GM13976 (cell line): ENCODE measurements around the gene HECTD1.
"Not testable (repeated sequence)": the region's sequence is repeated elsewhere in the genome, so short reads cannot be mapped to it uniquely, and the experiment has no call there.

ENCODE experiments used
- DNase-seq: peaks from one replicate; pipeline ENCODE4 v3.0.0; 2012; ENCODE audit warnings: low spot score
- in situ Hi-C: fragments of 300-500 bp; cut with MboI; formaldehyde crosslinking; loops from one replicate; pipeline ENCODE4 v1.12.0; 2022; ENCODE audit warnings: low sequenced_read_pairs, mixed read lengths, inconsistent platforms; ENCODE audit not compliant: unreplicated experiment
- TF ChIP-seq, protein P1 (sequence below): IDR thresholded peaks from 2 replicates; pipeline ENCODE4 v1.5.1; 2012; ENCODE audit warnings: borderline replicate concordance, mild to moderate bottlenecking; ENCODE audit not compliant: insufficient read depth; ENCODE audit errors: extremely low read depth, missing control alignments, control extremely low read depth

HECTD1 gene

DNA sequence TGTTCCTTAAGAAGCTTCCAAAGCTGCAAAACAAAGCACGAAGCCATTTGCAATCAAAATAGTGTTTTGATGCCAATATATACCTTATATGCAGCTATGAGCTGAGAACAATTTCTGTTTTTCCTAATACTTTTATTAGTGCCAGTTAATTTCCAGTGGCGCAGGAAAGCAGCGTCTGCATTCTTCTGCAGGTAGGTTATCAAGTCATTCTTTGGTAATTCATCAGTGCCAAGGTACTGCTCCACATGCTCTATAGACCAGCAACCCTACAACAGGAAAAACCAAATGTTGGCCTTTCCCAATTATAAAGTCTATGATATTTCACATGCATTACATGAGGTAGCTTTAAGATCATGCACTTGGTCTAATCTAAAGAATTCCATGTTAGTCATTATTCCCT, 93.8 kb downstream of the HECTD1 start:
- TF ChIP-seq, protein P1, sequence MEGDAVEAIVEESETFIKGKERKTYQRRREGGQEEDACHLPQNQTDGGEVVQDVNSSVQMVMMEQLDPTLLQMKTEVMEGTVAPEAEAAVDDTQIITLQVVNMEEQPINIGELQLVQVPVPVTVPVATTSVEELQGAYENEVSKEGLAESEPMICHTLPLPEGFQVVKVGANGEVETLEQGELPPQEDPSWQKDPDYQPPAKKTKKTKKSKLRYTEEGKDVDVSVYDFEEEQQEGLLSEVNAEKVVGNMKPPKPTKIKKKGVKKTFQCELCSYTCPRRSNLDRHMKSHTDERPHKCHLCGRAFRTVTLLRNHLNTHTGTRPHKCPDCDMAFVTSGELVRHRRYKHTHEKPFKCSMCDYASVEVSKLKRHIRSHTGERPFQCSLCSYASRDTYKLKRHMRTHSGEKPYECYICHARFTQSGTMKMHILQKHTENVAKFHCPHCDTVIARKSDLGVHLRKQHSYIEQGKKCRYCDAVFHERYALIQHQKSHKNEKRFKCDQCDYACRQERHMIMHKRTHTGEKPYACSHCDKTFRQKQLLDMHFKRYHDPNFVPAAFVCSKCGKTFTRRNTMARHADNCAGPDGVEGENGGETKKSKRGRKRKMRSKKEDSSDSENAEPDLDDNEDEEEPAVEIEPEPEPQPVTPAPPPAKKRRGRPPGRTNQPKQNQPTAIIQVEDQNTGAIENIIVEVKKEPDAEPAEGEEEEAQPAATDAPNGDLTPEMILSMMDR: no peak
- in situ Hi-C loops: no loop called here
- DNase-seq: no peak

DNA sequence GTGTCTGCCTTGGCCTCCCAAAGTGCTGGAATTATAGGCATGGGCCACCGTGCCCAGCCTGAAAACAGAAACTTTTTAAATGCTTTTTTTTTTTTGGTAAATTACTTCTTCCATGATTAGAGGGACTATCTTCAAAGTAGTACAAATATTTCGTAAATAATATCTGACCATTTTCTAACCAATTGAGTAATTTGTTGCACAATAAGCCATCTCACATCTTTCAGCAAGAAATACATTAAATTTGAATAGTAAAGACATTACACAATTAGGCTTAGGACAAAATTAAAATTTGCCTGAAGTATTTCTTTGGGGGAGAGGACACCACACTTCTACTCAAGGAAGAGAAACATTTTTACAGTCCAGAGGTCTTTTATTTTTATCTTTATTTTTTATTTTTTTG, 96.7 kb downstream of the HECTD1 start:
- in situ Hi-C loops: no loop called here
- DNase-seq: no peak
- TF ChIP-seq, protein P1: no peak

DNA sequence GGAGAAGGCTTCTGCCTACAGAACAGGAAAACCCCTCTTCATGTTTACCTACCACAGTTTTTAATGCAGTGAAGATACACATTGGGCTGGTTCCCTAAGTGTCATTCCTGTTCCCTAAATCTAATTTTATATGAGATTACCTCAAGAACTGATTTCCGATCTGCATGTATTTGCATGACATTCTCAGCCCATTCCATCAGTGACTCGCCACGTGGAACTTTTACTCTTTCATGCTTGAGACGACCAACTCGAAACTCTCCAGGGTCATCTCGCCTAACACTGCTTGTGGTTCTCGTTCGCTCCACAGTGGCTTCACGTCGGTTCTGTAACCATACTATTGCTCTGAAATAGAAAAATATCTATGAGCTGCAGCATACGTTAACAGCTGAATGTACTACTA, 98.3 kb downstream of the HECTD1 start:
- TF ChIP-seq, protein P1: no peak
- in situ Hi-C loops: no loop called here
- DNase-seq: no peak

DNA sequence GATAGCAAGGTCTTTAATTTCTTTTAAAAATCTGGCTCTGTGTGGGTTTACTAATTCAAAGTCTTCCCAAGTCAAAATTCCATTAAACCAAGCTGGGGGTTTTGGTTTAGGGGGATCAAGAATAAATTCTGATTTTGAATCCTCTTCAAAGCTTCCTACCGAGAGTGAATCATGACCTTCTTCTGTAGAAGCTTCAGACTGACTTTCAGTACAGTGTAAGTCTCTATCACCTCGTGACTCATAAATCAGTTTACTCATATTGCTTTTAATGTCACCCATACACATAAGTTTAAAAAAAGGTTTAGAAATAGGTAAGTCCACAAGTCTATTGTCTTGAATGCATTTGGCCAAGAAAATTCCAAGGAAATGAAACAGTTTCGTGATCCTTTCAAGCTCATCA, 100.8 kb downstream of the HECTD1 start:
- no peak for DNase-seq
- TF ChIP-seq, protein P1: no peak
- in situ Hi-C loops: no loop called here

DNA sequence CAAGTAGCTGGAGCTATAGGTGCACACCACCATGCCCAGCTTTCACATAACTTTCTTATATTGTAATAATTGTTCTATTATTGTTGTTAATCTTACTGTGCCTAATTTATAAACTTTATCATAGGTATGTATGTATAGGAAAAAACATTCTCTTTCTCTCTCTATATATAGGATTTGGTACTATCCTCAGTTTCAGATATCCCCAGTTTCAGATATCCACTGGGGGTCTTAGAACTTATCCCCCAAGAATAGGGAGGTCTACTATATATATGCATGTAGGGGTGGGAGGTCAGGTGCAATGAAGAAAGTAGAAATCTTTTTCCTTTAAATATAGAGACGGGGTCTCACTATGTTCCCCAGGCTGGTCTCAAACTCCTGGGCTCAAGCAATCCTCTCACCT, 110.5 kb downstream of the HECTD1 start:
- DNase-seq: no peak
- TF ChIP-seq, protein P1: no peak
- in situ Hi-C loops: loop anchor here (25.0 kb wide), 1 partner anchor 435 kb away; no protein-coding TSS in a partner anchor

DNA sequence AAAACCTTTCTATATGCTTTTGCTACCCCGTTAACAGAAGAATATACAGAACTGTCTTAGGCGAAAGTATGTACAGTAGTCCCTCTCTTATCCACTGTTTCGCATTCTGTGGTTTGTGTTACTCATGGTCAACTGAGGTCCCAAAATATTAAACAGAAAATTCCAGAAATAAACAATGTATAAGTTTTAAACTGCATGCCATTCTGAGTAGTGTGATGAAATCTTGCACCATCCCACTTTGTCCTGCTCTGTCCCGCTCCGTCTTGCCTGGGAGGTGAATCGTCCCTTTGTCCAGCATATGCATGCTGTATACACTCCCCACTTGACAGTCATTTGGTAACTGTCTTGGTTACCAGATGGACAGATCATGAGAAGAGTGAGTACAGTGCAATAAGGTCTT, 111.3 kb downstream of the HECTD1 start:
- DNase-seq: no peak
- TF ChIP-seq, protein P1: no peak
- in situ Hi-C loops: loop anchor here (25.0 kb wide), 1 partner anchor 434 kb away; no protein-coding TSS in a partner anchor

DNA sequence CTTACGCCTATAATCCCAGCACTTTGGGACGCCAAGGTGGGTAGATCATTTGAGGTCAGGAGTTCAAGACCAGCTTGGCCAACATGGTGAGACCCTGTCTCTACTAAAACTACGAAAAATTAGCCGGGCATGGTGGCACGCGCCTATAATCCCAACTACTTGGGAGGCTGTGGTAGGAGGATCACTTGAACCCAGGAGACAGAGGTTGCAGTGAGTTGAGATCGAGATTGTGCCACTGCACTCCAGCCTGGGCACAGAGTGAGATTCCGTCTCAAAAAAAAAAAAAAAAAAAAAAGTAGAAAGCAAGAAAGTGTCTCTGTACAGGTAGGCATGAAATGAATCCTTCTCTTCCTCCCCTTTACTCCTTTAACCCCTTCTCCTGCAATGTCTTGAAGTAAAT, 111.8 kb downstream of the HECTD1 start:
- DNase-seq: not testable (repeated sequence)
- in situ Hi-C loops: loop anchor here (25.0 kb wide), 1 partner anchor 434 kb away; no protein-coding TSS in a partner anchor

DNA sequence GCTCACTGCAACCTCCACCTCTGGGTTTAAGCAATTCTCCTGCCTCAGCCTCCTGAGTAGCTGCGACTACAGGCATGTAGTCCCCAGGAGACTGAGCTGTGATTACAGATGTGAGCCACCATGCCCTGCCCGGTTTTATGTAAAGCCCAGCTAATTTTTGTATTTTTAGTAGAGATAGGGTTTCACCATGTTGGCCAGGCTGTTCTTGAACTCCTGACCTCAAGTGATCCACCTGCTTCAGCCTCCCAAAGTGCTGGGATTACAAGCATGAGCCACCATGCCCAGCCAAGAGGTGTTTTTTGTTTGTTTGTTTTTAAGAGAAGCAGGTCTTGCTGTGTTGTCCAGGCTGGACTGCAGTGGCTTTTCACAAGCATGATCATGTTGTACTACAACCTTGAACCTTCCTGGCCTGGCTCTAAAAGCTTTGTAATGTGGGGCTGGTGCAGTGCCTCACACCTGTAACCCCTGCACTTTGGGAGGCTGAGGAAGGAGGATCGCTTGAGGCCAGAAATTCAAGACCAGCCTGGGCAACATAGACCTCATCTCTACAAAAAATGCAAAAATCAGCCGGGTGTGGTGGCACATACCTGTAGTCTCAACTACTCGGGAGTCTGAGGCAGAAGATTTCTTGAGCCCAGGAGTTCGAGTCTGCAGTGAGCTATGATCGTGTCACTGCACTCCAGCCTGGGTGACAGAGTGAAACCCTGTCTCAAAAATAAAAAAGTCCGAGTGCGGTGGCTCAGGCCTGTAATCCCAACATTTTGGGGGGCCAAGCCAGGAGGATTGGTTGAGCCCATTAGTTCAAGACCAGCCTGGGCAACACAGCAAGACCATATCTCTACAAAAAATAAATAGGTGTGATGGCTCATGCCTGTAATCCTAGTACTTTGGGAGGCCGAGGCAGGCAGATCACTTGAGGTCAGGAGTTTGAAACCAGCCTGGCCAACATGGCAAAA, 113.4 kb downstream of the HECTD1 start:
- DNase-seq: not testable (repeated sequence)
- in situ Hi-C loops: loop anchor here (25.0 kb wide), 1 partner anchor 432 kb away; no protein-coding TSS in a partner anchor
